Measurements from ENCODE around the gene NXPE1.

- TF ChIP-seq TAF1 (IDR thresholded peaks at IDR 0.05; ENCODE audit: borderline replicate concordance, low read depth, low read length), result no peak
- no peak for TF ChIP-seq CTCF (IDR thresholded peaks at IDR 0.05)
- no peak for TF ChIP-seq EZH2phosphoT487 (IDR thresholded peaks at IDR 0.05; ENCODE audit: borderline replicate concordance, low read depth)
- no peak for TF ChIP-seq ZBTB33 (IDR thresholded peaks at IDR 0.05; ENCODE audit: borderline replicate concordance, low read depth)
- no peak for TF ChIP-seq REST (IDR thresholded peaks at IDR 0.05; ENCODE audit: low read depth, low read length)
Measured at GRCh38 chr11:114478001-114478410, 81.7 kb downstream of the NXPE1 start.
